ENCODE data around the gene EARS2.

DNA sequence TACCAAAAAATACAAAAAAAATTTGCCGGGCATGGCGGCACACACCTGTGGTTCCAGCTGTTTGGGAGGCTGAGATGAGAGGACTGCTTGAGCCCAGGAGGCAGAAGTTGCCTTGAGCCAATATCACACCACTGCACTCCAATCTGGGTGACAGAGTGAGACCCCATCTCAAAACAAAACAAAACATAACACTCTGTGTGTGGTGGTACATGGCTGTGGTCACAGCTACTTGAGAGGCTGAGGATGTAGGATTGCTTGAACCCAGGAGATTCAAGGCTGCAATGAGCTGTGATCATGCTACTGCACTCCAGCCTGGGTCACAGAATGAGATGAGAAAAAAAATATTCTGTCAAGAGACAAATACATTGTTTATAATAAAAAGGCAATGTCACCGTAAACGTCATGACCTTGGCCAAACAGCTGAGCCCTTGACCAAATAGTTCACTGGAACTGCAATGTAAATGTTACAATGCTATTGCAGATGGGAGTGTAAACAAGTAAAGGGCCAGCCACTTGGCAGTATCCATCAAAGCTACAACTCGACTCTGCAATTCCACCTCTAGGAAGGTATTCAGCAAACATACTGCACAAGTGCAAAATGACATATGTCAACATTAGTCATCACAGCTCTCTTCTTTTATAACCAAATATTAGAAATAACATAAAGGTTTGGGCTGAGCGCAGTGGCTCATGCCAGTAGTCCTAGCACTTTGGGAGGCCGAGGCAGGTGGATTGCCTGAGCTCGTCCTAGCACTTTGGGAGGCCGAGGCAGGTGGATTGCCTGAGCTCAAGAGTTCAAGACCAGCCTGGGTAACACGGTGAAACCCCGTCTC, 16.9 kb downstream of the EARS2 start:
- TF ChIP-seq, protein P1, sequence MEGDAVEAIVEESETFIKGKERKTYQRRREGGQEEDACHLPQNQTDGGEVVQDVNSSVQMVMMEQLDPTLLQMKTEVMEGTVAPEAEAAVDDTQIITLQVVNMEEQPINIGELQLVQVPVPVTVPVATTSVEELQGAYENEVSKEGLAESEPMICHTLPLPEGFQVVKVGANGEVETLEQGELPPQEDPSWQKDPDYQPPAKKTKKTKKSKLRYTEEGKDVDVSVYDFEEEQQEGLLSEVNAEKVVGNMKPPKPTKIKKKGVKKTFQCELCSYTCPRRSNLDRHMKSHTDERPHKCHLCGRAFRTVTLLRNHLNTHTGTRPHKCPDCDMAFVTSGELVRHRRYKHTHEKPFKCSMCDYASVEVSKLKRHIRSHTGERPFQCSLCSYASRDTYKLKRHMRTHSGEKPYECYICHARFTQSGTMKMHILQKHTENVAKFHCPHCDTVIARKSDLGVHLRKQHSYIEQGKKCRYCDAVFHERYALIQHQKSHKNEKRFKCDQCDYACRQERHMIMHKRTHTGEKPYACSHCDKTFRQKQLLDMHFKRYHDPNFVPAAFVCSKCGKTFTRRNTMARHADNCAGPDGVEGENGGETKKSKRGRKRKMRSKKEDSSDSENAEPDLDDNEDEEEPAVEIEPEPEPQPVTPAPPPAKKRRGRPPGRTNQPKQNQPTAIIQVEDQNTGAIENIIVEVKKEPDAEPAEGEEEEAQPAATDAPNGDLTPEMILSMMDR (IDR thresholded peaks at IDR 0.05), result no peak
- no peak for TF ChIP-seq POLR2A (IDR thresholded peaks at IDR 0.05)
